GM12878 (cell line): ENCODE measurements around the gene CREG1. TPM values are rescaled to one million over a fixed set of nuclear protein-coding genes. Genes with fewer than 3 reads are reported as not detected.

Experiments used
- ATAC-seq: fragments of 200-7000 bp; cut with Tn5 transposase; 3 replicates; pipeline ENCODE4 v1.9.1; 2020; ENCODE audit warnings: mild to moderate bottlenecking, moderate library complexity
- BruUV-seq: library from RNA; stranded (reverse); fragments of 400-500 nt; replicated peaks from 2 replicates; lab custom pipeline; 2021; lab: Mats Ljungman, UMichigan
- CTCF ChIA-PET: fragments of 300-600 bp; sonication (Branson Sonifier 250); formaldehyde crosslinking; extraction: SDS; loops from one replicate; lab custom pipeline; 2021; ENCODE audit warnings: inconsistent platforms; lab: Yijun Ruan, JAX
- POLR2A ChIA-PET: fragments of 350-600 bp; formaldehyde crosslinking; extraction: SDS; loops from one replicate; lab custom pipeline; 2021; ENCODE audit warnings: inconsistent platforms; lab: Charles Lee
- RAD21 ChIA-PET: fragments of 300-600 bp; sonication (Branson Sonifier 250); formaldehyde crosslinking; loops from one replicate; lab custom pipeline; 2023; ENCODE audit warnings: antibody characterized with exemption; ENCODE audit not compliant: unreplicated experiment; lab: Charles Lee
- SMC1A ChIA-PET: fragments of 300-600 bp; sonication (Branson Sonifier 250); formaldehyde crosslinking; loops from one replicate; lab custom pipeline; 2023; ENCODE audit not compliant: unreplicated experiment, uncharacterized antibody; lab: Charles Lee
- DNase-seq: peaks from one replicate; pipeline ENCODE4 v3.0.0-alpha.2; 2011; ENCODE audit warnings: low read depth, low spot score
- FAIRE-seq: peaks from 3 replicates; lab custom pipeline; 2011; peaks lifted over from hg19 to GRCh38; lab: Jason Lieb, UNC
- H2AFZ ChIP-seq: 2 replicates; pipeline ENCODE4 v1.6.0; 2011; ENCODE audit warnings: low read depth, low read length, control low read depth; ENCODE audit not compliant: control insufficient read depth
- H3K27ac ChIP-seq: 2 replicates; pipeline ENCODE4 v1.5.1; 2011; ENCODE audit warnings: control low read depth; ENCODE audit not compliant: control insufficient read depth, insufficient read depth
- H3K27me3 ChIP-seq, 2 experiments: replicated peaks in 1 of 2; 2 replicates each; pipeline versions ENCODE4 v1.6.0 to v1.6.1; 2011; ENCODE audit warnings: low read length in 1 of 2; ENCODE audit not compliant: control insufficient read depth in 2 of 2, insufficient read depth in 2 of 2
- H3K36me3 ChIP-seq, 2 experiments: 2 replicates each; pipeline ENCODE4 v1.5.1; 2011; ENCODE audit warnings: low read length in 1 of 2; ENCODE audit not compliant: control insufficient read depth in 2 of 2, insufficient read depth in 2 of 2
- H3K4me1 ChIP-seq: 2 replicates; pipeline ENCODE4 v1.6.1; 2011; ENCODE audit warnings: mild to moderate bottlenecking, low read length, moderate library complexity, mixed read lengths; ENCODE audit not compliant: control insufficient read depth, insufficient read depth
- H3K4me2 ChIP-seq: 2 replicates; pipeline ENCODE4 v1.6.0; 2011; ENCODE audit warnings: control low read depth; ENCODE audit not compliant: control insufficient read depth, insufficient read depth
- H3K4me3 ChIP-seq: fragments of 200-600 bp; sonication (generic); 2 replicates; pipeline ENCODE4 v1.5.1; 2016
- H3K79me2 ChIP-seq: 2 replicates; pipeline ENCODE4 v1.6.0; 2011; ENCODE audit warnings: low read length; ENCODE audit not compliant: control insufficient read depth, insufficient read depth
- H3K9ac ChIP-seq: 2 replicates; pipeline ENCODE4 v1.8.0; 2011; ENCODE audit warnings: low read length, control low read depth, mixed read lengths; ENCODE audit not compliant: control insufficient read depth, insufficient read depth
- H3K9me3 ChIP-seq: replicated peaks from 3 replicates; pipeline ENCODE4 v1.5.1; 2011; ENCODE audit warnings: mild to moderate bottlenecking, low read length; ENCODE audit not compliant: control insufficient read depth, insufficient read depth
- H4K20me1 ChIP-seq: 2 replicates; pipeline ENCODE4 v1.6.0; 2011; ENCODE audit not compliant: control insufficient read depth, insufficient read depth
- ETV6 ChIP-seq, 2 experiments: fragments of 450-650 bp in 1 of 2; IDR thresholded peaks in 1 of 2; conservative IDR thresholded peaks in 1 of 2; 2 replicates each; pipeline ENCODE4 v1.6.1; 2014; ENCODE audit warnings: antibody characterized with exemption in 1 of 2, borderline replicate concordance in 1 of 2, low read depth in 1 of 2, mild to moderate bottlenecking in 1 of 2, moderate library complexity in 1 of 2
- IKZF2 ChIP-seq, 2 experiments: fragments of 450-650 bp; IDR thresholded peaks; 2 replicates each; pipeline ENCODE4 v1.6.1; 2017; ENCODE audit warnings: mild to moderate bottlenecking in 2 of 2, moderate library complexity in 2 of 2
- IRF3 ChIP-seq: fragments of 450-650 bp; IDR thresholded peaks from 2 replicates; pipeline ENCODE4 v1.6.1; 2014; ENCODE audit warnings: mild to moderate bottlenecking
- JUNB ChIP-seq: IDR thresholded peaks from 2 replicates; pipeline ENCODE4 v1.6.1; 2016; ENCODE audit warnings: antibody characterized with exemption, mild to moderate bottlenecking
- KDM1A ChIP-seq: fragments of 200-600 bp; sonication (generic); IDR thresholded peaks from 2 replicates; pipeline ENCODE4 v1.6.1; 2016; ENCODE audit warnings: borderline replicate concordance
- MYC ChIP-seq: IDR thresholded peaks from 2 replicates; pipeline ENCODE4 v1.6.1; 2011; ENCODE audit warnings: mild to moderate bottlenecking, low read length, moderate library complexity, inconsistent platforms; ENCODE audit not compliant: insufficient read depth, insufficient replicate concordance, insufficient read length, severe bottlenecking
- NBN ChIP-seq: fragments of 450-650 bp; IDR thresholded peaks from 2 replicates; pipeline ENCODE4 v1.6.1; 2016
- NFXL1 ChIP-seq: fragments of 450-650 bp; IDR thresholded peaks from 2 replicates; pipeline ENCODE4 v1.6.1; 2017; ENCODE audit warnings: antibody characterized with exemption, mild to moderate bottlenecking, borderline replicate concordance
- NR2F1 ChIP-seq: fragments of 450-650 bp; conservative IDR thresholded peaks from 2 replicates; pipeline ENCODE4 v1.6.1; 2017; ENCODE audit warnings: mild to moderate bottlenecking
- PRDM15 ChIP-seq: fragments of 450-650 bp; formaldehyde crosslinking; IDR thresholded peaks from 2 replicates; pipeline ENCODE4 v1.4.0; 2020; ENCODE audit warnings: mild to moderate bottlenecking, moderate library complexity
- RCOR1 ChIP-seq: conservative IDR thresholded peaks from 2 replicates; pipeline ENCODE4 v1.6.1; 2012; ENCODE audit warnings: low read depth, low read length, improper control_type of control experiment
- RUNX3 ChIP-seq: IDR thresholded peaks from 2 replicates; pipeline ENCODE4 v1.6.1; 2012; ENCODE audit warnings: low read length, inconsistent platforms
- SREBF2 ChIP-seq: IDR thresholded peaks from 2 replicates; pipeline ENCODE4 v1.6.1; 2012; ENCODE audit warnings: mild to moderate bottlenecking, low read length
- STAT1 ChIP-seq: fragments of 450-650 bp; conservative IDR thresholded peaks from 2 replicates; pipeline ENCODE4 v1.6.1; 2014; ENCODE audit warnings: antibody characterized with exemption, mild to moderate bottlenecking
- TCF12 ChIP-seq: IDR thresholded peaks from 2 replicates; pipeline ENCODE4 v1.6.1; 2011; ENCODE audit warnings: low read depth, mild to moderate bottlenecking, low read length
- TCF3 ChIP-seq: IDR thresholded peaks from 2 replicates; pipeline ENCODE4 v1.6.1; 2012; ENCODE audit warnings: low read depth, mild to moderate bottlenecking, low read length, borderline replicate concordance; ENCODE audit not compliant: insufficient read depth
- ZNF622 ChIP-seq: fragments of 450-650 bp; IDR thresholded peaks from 2 replicates; pipeline ENCODE4 v1.6.1; 2017; ENCODE audit warnings: mild to moderate bottlenecking, inconsistent platforms
- ZZZ3 ChIP-seq: IDR thresholded peaks from 2 replicates; pipeline ENCODE4 v1.6.1; 2011; ENCODE audit warnings: low read depth; ENCODE audit not compliant: control insufficient read depth, insufficient read length
- WGBS: methylation state at CpG from one replicate; pipeline ENCODE4 v1.1.6; 2016; ENCODE audit warnings: low lambda C conversion rate; ENCODE audit not compliant: insufficient replicate concordance, insufficient coverage; ENCODE audit errors: missing lambda C conversion rate; 5-methylcytosine and 5-hydroxymethylcytosine counted together
- in situ Hi-C: fragments of 300-500 bp; cut with MboI; formaldehyde crosslinking; loops from 9 replicates; pipeline ENCODE4 v1.14.3; 2018; ENCODE audit warnings: mixed read lengths
- intact Hi-C: fragments of 100-400 bp; cut with micrococcal nuclease; formaldehyde crosslinking; loops from one replicate; pipeline ENCODE4 v1.14.2; 2022; ENCODE audit not compliant: unreplicated experiment
- polyA plus RNA-seq, 11 experiments: library from polyadenylated mRNA; depleted of rRNA in 4 of 11; unstranded in 6 of 11; stranded (reverse) in 5 of 11; fragments of >200 nt; fragmentation: Nextera tagmentation in 4 of 11; fragmentation: Illumina TruSeq in 1 of 11; extraction: Ambion mirVana in 4 of 11; extraction: Trizol in 1 of 11; gene quantifications; 1 replicate in 1 of 11; 2 replicates in 10 of 11; pipeline versions ENCODE4 v1.2.1 to v1.2.3, GENCODE V29; 2011 to 2016; ENCODE audit warnings: inconsistent platforms in 2 of 11, missing spikeins in 2 of 11, low read depth in 1 of 11
- total RNA-seq, 4 experiments: library from RNA; depleted of rRNA in 3 of 4; stranded (reverse); fragments of >200 nt in 3 of 4; fragmentation: Illumina TruSeq in 1 of 4; extraction: Trizol in 1 of 4; gene quantifications; 2 replicates each; pipeline versions ENCODE4 v1.2.1 to v1.2.3, GENCODE V29; 2013 to 2021

Gene CREG1
- total and polyA plus RNA-seq, 10 of the 15 experiments (the other 5 are each of a cell fraction or from before 2014, with no cell fraction given) = 5.3 to 43.8 (median 22.1) TPM

GRCh38 chr1:167529829-167530474 lies 23.6 kb downstream of the CREG1 start:
- intact Hi-C loops = loop anchor here (5.0 to 10.0 kb wide), 3 partner anchors 73 to 615 kb away; no protein-coding TSS in a partner anchor
- 66% methylated on average over 8 of the region's 8 CpGs for WGBS

More at GRCh38 chr1:167529829-167530474, 23.6 kb downstream of the CREG1 start:
- H3K79me2 ChIP-seq = no peaks in the 10 kb centered on the region
- ChIA-PET CTCF (interaction anchor here (0.6 to 4.1 kb wide), 13 partner anchors 10 to 468 kb away, joined by 3 to 18 read pairs (median 4); no protein-coding TSS in a partner anchor), POLR2A (interaction anchor here (0.6 kb wide), 1 partner anchor 367 kb away, joined by 6 read pairs; no protein-coding TSS in a partner anchor), SMC1A (interaction anchor here (0.8 to 1.2 kb wide), 7 partner anchors 10 to 128 kb away, joined by 3 to 5 read pairs (median 3); no protein-coding TSS in a partner anchor), RAD21 (interaction anchor here (0.7 to 1.5 kb wide), 2 partner anchors 10 to 158 kb away, joined by 3 to 4 read pairs; no protein-coding TSS in a partner anchor)
- in situ Hi-C loops = no loop called here
- no peak for ATAC-seq
- H3K4me3 ChIP-seq = no peak overlapping the region
- FAIRE-seq = no peak
- no peak for TF ChIP-seq SREBF2
- TF ChIP-seq ZNF622 = no peak
- TF ChIP-seq IKZF2 (IDR thresholded peaks at IDR 0.05) = no peak
- TF ChIP-seq NR2F1 = no peak
- no peak for TF ChIP-seq NBN
- no peak for TF ChIP-seq JUNB
- no peak for TF ChIP-seq TCF12
- no peak for TF ChIP-seq PRDM15 (CRISPR knock-in tag)
- TF ChIP-seq KDM1A = no peak
- TF ChIP-seq ZZZ3 = no peak
- TF ChIP-seq IRF3 = no peak
- no peak for TF ChIP-seq TCF3
- no peak for TF ChIP-seq RCOR1
- no peak for TF ChIP-seq NFXL1
- TF ChIP-seq RUNX3 = no peak
- TF ChIP-seq MYC = no peak
- TF ChIP-seq ETV6 (conservative IDR thresholded peaks at IDR 0.05 in 1 of 2, IDR thresholded peaks at IDR 0.05 in 1 of 2; ENCODE audit: borderline replicate concordance in 1 of 2, low read depth in 1 of 2) = no peak
- TF ChIP-seq STAT1 = no peak
- BruUV-seq = no TSS peak
- DNase-seq = no peak
- H3K4me1 ChIP-seq = no peaks in the 10 kb centered on the region
- H2AFZ ChIP-seq = no peak overlapping the region
- H4K20me1 ChIP-seq = no peaks in the 10 kb centered on the region
- H3K27ac ChIP-seq = no peak overlapping the region
- H3K27me3 ChIP-seq = no peaks in the 10 kb centered on the region
- no peaks in the 10 kb centered on the region for H3K36me3 ChIP-seq
- no peak overlapping the region for H3K4me2 ChIP-seq
- no peaks in the 10 kb centered on the region for H3K9me3 ChIP-seq
- no peak overlapping the region for H3K9ac ChIP-seq
